ENCODE measurements around the gene ST6GAL1. TPM values are rescaled to one million over a fixed set of nuclear protein-coding genes. Genes with fewer than 3 reads are reported as not detected.

The ST6GAL1 gene
- total and polyA plus RNA-seq, 2 of the 13 experiments (the other 11 are each of a cell fraction or from before 2014, with no cell fraction given): 79.9 to 164 TPM

DNA sequence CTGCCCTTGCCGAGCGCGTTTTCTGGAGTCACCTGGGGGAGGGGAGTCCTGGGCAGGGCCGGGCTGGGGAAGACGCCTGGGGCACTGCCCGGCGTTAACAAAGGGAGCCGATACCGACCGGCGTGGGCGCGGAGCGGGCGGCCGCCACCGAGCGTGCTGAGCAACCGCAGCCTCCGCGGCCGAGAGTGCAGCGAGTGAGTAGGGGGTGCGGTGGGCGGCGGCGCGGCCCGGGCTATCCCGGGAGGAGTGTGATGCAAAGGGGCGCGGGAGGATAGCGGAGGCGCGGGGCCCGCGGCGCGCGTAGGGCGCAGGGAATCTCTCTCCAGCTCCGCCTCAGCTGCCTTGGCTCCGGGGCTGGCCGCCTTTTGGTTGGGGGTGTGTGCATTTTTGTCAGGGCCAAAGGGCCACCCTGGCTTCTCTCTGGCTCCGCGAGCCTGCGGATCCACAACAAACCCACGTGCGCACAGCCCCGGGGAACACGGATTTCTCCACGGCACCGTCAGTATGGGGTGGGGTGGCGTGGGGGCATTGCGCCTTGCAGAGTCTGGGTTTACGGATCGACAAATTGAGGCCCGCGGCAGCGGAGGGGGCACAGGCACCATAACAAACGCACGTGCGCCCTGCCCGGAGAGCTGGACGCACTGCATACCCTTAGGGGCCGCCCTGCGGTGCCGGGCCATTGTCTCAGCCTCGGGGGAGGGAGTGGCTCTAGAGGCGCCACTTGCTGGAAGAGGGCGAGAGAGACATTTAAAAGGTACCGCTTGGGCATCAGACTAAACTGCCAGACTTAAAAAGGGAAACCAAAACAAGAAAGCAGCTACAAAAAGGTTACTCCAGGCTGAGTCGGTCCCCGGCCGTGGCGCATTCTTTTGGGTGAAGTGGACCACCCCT lies 560 bp downstream of the ST6GAL1 start (continued):
- peak; percentile 84 for TF ChIP-seq ZNF687 (CRISPR knock-in tag; IDR thresholded peaks at IDR 0.05)
- peak; percentile 46; the same call in 1 of the 2 replicates for TF ChIP-seq GABPB1 (CRISPR knock-in tag; IDR thresholded peaks at IDR 0.05)
- no peak for TF ChIP-seq PLRG1 (conservative IDR thresholded peaks at IDR 0.05)
- TF ChIP-seq, protein P1, sequence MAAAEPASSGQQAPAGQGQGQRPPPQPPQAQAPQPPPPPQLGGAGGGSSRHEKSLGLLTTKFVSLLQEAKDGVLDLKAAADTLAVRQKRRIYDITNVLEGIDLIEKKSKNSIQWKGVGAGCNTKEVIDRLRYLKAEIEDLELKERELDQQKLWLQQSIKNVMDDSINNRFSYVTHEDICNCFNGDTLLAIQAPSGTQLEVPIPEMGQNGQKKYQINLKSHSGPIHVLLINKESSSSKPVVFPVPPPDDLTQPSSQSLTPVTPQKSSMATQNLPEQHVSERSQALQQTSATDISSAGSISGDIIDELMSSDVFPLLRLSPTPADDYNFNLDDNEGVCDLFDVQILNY (CRISPR knock-in tag; conservative IDR thresholded peaks at IDR 0.05): no peak
- TF ChIP-seq MZF1 (CRISPR knock-in tag; IDR thresholded peaks at IDR 0.05; ENCODE audit: borderline replicate concordance): no peak
- 0 out of 2 replicates have a peak, but pooled peaks have one; percentile 69 for TF ChIP-seq MXD4 (CRISPR knock-in tag; IDR thresholded peaks at IDR 0.05)
- TF ChIP-seq ZNF879 (CRISPR knock-in tag; IDR thresholded peaks at IDR 0.05): no peak
- TF ChIP-seq ZNF891 (CRISPR knock-in tag; IDR thresholded peaks at IDR 0.05): peak; percentile 88; the same call in 1 of the 2 replicates
- no peak for TF ChIP-seq GPN1 (CRISPR knock-in tag; IDR thresholded peaks at IDR 0.05; ENCODE audit: borderline replicate concordance)
- TF ChIP-seq RORA (CRISPR knock-in tag; IDR thresholded peaks at IDR 0.05): no peak
- 0 out of 2 replicates have a peak, but pooled peaks have one; percentile 36 for TF ChIP-seq SMAD1 (CRISPR knock-in tag; IDR thresholded peaks at IDR 0.05; ENCODE audit: borderline replicate concordance, low read depth)
- no peak for TF ChIP-seq ZNF546 (CRISPR knock-in tag; conservative IDR thresholded peaks at IDR 0.05)
- TF ChIP-seq, protein P2, sequence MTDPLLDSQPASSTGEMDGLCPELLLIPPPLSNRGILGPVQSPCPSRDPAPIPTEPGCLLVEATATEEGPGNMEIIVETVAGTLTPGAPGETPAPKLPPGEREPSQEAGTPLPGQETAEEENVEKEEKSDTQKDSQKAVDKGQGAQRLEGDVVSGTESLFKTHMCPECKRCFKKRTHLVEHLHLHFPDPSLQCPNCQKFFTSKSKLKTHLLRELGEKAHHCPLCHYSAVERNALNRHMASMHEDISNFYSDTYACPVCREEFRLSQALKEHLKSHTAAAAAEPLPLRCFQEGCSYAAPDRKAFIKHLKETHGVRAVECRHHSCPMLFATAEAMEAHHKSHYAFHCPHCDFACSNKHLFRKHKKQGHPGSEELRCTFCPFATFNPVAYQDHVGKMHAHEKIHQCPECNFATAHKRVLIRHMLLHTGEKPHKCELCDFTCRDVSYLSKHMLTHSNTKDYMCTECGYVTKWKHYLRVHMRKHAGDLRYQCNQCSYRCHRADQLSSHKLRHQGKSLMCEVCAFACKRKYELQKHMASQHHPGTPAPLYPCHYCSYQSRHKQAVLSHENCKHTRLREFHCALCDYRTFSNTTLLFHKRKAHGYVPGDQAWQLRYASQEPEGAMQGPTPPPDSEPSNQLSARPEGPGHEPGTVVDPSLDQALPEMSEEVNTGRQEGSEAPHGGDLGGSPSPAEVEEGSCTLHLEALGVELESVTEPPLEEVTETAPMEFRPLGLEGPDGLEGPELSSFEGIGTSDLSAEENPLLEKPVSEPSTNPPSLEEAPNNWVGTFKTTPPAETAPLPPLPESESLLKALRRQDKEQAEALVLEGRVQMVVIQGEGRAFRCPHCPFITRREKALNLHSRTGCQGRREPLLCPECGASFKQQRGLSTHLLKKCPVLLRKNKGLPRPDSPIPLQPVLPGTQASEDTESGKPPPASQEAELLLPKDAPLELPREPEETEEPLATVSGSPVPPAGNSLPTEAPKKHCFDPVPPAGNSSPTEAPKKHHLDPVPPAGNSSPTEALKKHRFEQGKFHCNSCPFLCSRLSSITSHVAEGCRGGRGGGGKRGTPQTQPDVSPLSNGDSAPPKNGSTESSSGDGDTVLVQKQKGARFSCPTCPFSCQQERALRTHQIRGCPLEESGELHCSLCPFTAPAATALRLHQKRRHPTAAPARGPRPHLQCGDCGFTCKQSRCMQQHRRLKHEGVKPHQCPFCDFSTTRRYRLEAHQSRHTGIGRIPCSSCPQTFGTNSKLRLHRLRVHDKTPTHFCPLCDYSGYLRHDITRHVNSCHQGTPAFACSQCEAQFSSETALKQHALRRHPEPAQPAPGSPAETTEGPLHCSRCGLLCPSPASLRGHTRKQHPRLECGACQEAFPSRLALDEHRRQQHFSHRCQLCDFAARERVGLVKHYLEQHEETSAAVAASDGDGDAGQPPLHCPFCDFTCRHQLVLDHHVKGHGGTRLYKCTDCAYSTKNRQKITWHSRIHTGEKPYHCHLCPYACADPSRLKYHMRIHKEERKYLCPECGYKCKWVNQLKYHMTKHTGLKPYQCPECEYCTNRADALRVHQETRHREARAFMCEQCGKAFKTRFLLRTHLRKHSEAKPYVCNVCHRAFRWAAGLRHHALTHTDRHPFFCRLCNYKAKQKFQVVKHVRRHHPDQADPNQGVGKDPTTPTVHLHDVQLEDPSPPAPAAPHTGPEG (CRISPR knock-in tag; IDR thresholded peaks at IDR 0.05): no peak
- no peak for TF ChIP-seq ZNF570 (CRISPR knock-in tag; IDR thresholded peaks at IDR 0.05; ENCODE audit: borderline replicate concordance)
- TF ChIP-seq TP53 (CRISPR knock-in tag; conservative IDR thresholded peaks at IDR 0.05): no peak
- TF ChIP-seq PREB (CRISPR knock-in tag; IDR thresholded peaks at IDR 0.05): no peak

All from HepG2 (cell line).